GM21528 (cell line): Measurements from ENCODE around the gene LRRN2.
"Not testable (repeated sequence)": the region's sequence is repeated elsewhere in the genome, so short reads cannot be mapped to it uniquely, and the experiment has no call there.

ENCODE experiments used
- ATAC-seq: cut with Tn5 transposase; IDR thresholded peaks from one replicate; pipeline ENCODE4 v1.9.1; 2021; ENCODE audit warnings: mild to moderate bottlenecking, moderate library complexity; ENCODE audit not compliant: unreplicated experiment, low FRiP score

LRRN2 gene

GRCh38 chr1:204685236-204686006, at the start of gene LRRN2:
Gene LRRN2 (minus strand): TSS chr1:204685738. CDS start chr1:204619992, 65,746 bp downstream.
- no peak for ATAC-seq

- ATAC-seq, result no peak
Measured at GRCh38 chr1:204735042-204735441, 49.5 kb upstream of the LRRN2 start.

- no peak for ATAC-seq
Measured at GRCh38 chr1:204733869-204734596, 48.5 kb upstream of the LRRN2 start.

- no peak for ATAC-seq
Measured at GRCh38 chr1:204733289-204733688, 47.8 kb upstream of the LRRN2 start.

GRCh38 chr1:204731985-204732575, 46.5 kb upstream of the LRRN2 start:
- no peak for ATAC-seq

- ATAC-seq, result no peak
Measured at GRCh38 chr1:204731509-204731908, 46.0 kb upstream of the LRRN2 start.

- no peak for ATAC-seq
Measured at GRCh38 chr1:204730826-204731459, 45.4 kb upstream of the LRRN2 start.

- no peak for ATAC-seq
Measured at GRCh38 chr1:204729516-204729915, 44.0 kb upstream of the LRRN2 start.

GRCh38 chr1:204728456-204728855, 42.9 kb upstream of the LRRN2 start:
- no peak for ATAC-seq

- ATAC-seq, result no peak
Measured at GRCh38 chr1:204728045-204728444, 42.5 kb upstream of the LRRN2 start.

- ATAC-seq, result not testable (repeated sequence)
Measured at GRCh38 chr1:204727438-204727837, 41.9 kb upstream of the LRRN2 start.

- no peak for ATAC-seq
Measured at GRCh38 chr1:204726478-204726877, 40.9 kb upstream of the LRRN2 start.

GRCh38 chr1:204725821-204726448, 40.4 kb upstream of the LRRN2 start:
- no peak for ATAC-seq

- ATAC-seq, result no peak
Measured at GRCh38 chr1:204723131-204723787, 37.7 kb upstream of the LRRN2 start.

- no peak for ATAC-seq
Measured at GRCh38 chr1:204721373-204722055, 36.0 kb upstream of the LRRN2 start.

GRCh38 chr1:204716660-204717059, 31.1 kb upstream of the LRRN2 start:
- ATAC-seq, result no peak

GRCh38 chr1:204714861-204715511, 29.4 kb upstream of the LRRN2 start:
- no peak for ATAC-seq

GRCh38 chr1:204714194-204714860, 28.8 kb upstream of the LRRN2 start:
- no peak for ATAC-seq
